VCaP (cell line): ENCODE results near the gene SYNE1.

Experiments used
- H3K27ac ChIP-seq: fragments of 450-650 bp; 2 replicates; pipeline ENCODE4 v1.5.1; 2017
- TF ChIP-seq, protein P1 (sequence below): fragments of 450-650 bp; conservative IDR thresholded peaks from 2 replicates; pipeline ENCODE4 v1.5.1; 2017; ENCODE audit warnings: mild to moderate bottlenecking, moderate library complexity

The SYNE1 gene

DNA sequence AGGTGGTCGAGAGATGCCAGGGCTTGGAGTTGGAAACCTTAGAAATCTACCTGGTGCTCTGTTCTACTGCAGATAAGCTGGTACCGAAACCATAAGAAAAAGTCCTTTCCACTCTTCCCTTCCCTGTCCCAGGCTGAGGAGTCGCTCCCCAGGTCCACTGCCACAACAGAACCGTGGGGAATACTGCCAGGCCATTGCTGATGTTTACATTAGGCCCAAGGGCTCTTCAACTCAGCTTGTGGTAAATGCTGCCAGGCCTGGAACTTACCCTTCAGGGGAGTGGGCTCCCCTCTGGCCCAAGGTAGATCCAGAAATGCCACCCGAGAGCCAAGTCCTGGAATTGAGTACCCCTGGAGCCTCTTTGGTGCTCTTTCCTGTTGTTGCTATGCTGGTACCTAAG is 441.3 kb downstream of the SYNE1 start:
- TF ChIP-seq, protein P1, sequence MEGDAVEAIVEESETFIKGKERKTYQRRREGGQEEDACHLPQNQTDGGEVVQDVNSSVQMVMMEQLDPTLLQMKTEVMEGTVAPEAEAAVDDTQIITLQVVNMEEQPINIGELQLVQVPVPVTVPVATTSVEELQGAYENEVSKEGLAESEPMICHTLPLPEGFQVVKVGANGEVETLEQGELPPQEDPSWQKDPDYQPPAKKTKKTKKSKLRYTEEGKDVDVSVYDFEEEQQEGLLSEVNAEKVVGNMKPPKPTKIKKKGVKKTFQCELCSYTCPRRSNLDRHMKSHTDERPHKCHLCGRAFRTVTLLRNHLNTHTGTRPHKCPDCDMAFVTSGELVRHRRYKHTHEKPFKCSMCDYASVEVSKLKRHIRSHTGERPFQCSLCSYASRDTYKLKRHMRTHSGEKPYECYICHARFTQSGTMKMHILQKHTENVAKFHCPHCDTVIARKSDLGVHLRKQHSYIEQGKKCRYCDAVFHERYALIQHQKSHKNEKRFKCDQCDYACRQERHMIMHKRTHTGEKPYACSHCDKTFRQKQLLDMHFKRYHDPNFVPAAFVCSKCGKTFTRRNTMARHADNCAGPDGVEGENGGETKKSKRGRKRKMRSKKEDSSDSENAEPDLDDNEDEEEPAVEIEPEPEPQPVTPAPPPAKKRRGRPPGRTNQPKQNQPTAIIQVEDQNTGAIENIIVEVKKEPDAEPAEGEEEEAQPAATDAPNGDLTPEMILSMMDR = no peak
- no peak overlapping the region for H3K27ac ChIP-seq

- no peak overlapping the region for H3K27ac ChIP-seq
Observed at GRCh38 chr6:152189736-152190135, 447.4 kb downstream of the SYNE1 start.

DNA sequence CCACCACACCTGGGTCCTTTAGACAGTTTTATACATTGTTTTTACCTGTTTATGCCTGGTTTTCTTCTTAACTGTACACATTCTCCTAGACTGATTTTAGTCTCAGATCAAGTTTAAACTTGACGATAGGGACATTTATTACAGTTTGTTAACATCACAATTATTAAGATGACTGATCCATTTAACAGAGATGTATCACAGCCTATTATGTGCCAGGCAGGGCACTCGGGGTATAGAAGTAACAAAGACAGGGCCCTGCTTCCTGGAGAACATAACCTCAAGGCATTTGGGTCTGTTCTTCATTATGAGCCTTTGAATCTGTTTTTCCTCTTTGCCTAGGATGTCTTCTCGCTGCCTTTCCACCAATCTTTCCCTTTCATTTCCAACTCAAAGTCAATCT is 449.2 kb downstream of the SYNE1 start:
- TF ChIP-seq, protein P1 = no peak
- no peak overlapping the region for H3K27ac ChIP-seq

More at GRCh38 chr6:152189736-152190135, 447.4 kb downstream of the SYNE1 start:
- TF ChIP-seq, protein P1 = no peak

GRCh38 chr6:152186840-152187239 is 450.3 kb downstream of the SYNE1 start:
- no peak overlapping the region for H3K27ac ChIP-seq
- TF ChIP-seq, protein P1 = no peak

DNA sequence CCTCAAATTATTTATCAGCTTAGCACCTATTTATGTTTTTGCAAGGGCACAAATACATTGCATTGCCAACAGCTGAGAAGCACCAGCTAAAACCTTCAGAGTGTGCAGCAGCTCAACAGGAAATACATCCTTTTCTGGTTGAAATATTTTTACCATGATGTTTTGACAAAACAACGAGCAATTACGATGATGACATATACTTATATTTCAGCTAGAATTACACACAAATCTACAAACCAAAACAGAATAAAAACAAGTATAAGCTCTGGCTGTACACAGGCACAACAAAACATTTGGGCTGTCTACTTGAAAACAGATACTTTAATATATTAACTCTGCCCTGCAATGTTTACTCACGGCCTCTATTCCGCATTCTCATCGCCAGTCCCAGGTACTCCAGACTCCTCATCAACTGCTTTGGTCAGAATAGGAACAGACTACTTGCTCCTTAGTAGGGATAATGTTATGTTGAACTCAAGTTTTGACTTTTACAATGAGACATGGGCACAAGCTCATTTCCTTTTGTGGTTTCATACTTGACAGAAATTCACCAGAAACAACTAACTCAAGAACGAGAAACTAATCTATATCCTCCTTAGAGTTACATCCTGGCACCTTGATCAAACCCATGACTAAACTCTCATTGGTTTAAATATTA is 452.1 kb downstream of the SYNE1 start:
- TF ChIP-seq, protein P1 = no peak
- H3K27ac ChIP-seq = no peak overlapping the region

GRCh38 chr6:152184573-152184916 is 452.6 kb downstream of the SYNE1 start:
- H3K27ac ChIP-seq = no peak overlapping the region
- TF ChIP-seq, protein P1 = no peak

GRCh38 chr6:152180601-152181000 is 456.6 kb downstream of the SYNE1 start:
- no peak overlapping the region for H3K27ac ChIP-seq
- TF ChIP-seq, protein P1 = no peak
